Right atrium auricular region (tissue), 2 donors: Measurements from ENCODE around the gene LHFPL2. TPM values are rescaled to one million over a fixed set of nuclear protein-coding genes. Genes with fewer than 3 reads are reported as not detected.
A peak's percentile ranks its signal among the peaks of the same experiment; 100 is the strongest.

Experiments used
- DNase-seq: peaks from one replicate; pipeline ENCODE4 v3.0.0-alpha.2; 2019; ENCODE audit warnings: low spot score
- H3K27ac ChIP-seq, 2 donors: fragments of 200-600 bp; sonication (generic); 1 replicate in 1 of 2; 2 replicates in 1 of 2; pipeline ENCODE4 v1.5.1; 2016 to 2019
- H3K27me3 ChIP-seq, 2 donors: fragments of 200-600 bp; sonication (generic); one replicate each; pipeline versions ENCODE4 v1.5.1 to v1.6.0; 2017 to 2019
- H3K36me3 ChIP-seq: fragments of 200-600 bp; sonication (generic); one replicate; pipeline ENCODE4 v1.5.1; 2016
- H3K4me1 ChIP-seq, 2 donors: fragments of 200-600 bp; sonication (generic); one replicate each; pipeline versions ENCODE4 v1.5.1 to v1.6.0; 2017 to 2019
- H3K4me3 ChIP-seq, 2 donors: fragments of 200-600 bp; sonication (generic); 1 replicate in 1 of 2; 2 replicates in 1 of 2; pipeline ENCODE4 v1.5.1; 2017 to 2019; ENCODE audit warnings: mild to moderate bottlenecking in 1 of 2, moderate library complexity in 1 of 2
- H3K9me3 ChIP-seq, 2 donors: fragments of 200-600 bp; sonication (generic); one replicate each; pipeline ENCODE4 v1.5.1; 2019
- total RNA-seq, 2 donors: library from RNA; depleted of rRNA; stranded (reverse); fragments of >200 nt; gene quantifications; one replicate each; pipeline ENCODE4 v1.1.0, GENCODE V29; 2016
- TF ChIP-seq, protein P1 (sequence below), 2 donors: fragments of 200-600 bp; sonication (generic); IDR thresholded peaks; one replicate each; pipeline ENCODE4 v1.5.1; 2019; ENCODE audit warnings: antibody characterized with exemption in 2 of 2

The LHFPL2 gene
- total RNA-seq, 2 donors from 2014 or later, result 9.9 to 15.9 TPM

DNA sequence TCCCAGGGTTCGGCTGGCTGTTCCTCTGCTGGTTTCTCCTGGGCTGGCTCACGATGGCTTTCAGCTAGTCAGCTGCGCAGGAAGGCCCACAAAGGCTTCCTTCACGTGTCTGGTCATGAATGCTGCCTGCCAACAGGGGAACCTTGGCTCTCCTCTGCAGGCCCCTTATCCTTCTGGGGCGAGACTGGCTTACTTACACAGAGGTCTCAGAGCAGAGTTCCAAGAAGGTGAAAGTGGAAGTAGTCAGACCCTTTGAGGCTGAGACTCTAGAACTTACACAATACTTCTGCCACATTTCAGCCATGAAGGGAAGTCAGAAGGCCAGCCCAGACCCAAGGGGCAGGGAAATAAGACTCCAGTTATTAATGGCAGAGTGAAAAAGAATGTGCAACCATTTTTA lies 99.5 kb downstream of the LHFPL2 start:
- H3K4me1 ChIP-seq, result peaks cover 0 to 43% of the 10 kb centered on the region in 2 donors

DNA sequence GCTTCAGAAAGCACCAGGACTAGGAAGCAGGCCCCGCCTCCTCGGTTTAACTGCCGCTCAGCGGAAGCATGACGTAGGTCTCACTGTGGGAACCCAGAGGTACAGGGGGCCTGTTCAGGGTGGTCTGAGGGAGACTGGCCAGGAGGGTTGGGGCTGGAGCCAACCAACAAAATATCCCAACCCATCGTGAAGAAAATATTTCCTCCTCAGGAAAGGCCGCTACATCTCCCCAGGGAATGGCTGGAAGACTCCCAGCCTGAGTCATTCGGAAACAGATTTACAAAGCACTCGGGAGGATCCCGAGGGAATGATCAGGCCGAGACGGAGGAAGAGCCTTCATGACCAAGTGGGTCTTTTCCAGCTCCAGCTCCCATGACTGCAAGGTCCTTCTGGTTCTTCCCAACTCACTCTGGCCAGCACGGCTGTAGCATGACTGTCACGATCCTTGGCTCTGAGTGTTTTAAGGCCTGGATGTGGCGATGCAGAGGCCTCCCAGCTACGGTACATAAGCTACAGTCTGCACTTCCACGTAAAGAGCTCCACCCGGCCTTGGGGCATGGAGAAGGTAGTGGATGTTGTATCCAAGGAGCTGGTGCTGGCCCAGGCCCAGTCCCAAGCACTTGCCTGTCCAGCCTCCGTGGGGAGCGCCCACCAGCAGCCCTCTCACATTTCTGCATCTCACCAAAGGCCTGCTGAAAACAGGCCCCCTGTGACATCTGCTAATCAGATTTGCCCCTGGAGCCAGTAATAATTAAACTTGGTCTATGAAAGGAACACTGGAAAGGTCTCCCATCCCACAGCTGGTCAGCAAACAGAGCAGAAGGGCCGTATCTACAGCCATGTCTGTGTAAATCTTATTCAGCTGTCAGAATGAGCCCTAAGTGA lies 100.6 kb downstream of the LHFPL2 start:
- H3K27me3 ChIP-seq, result no peaks in the 10 kb centered on the region
- TF ChIP-seq, protein P1, sequence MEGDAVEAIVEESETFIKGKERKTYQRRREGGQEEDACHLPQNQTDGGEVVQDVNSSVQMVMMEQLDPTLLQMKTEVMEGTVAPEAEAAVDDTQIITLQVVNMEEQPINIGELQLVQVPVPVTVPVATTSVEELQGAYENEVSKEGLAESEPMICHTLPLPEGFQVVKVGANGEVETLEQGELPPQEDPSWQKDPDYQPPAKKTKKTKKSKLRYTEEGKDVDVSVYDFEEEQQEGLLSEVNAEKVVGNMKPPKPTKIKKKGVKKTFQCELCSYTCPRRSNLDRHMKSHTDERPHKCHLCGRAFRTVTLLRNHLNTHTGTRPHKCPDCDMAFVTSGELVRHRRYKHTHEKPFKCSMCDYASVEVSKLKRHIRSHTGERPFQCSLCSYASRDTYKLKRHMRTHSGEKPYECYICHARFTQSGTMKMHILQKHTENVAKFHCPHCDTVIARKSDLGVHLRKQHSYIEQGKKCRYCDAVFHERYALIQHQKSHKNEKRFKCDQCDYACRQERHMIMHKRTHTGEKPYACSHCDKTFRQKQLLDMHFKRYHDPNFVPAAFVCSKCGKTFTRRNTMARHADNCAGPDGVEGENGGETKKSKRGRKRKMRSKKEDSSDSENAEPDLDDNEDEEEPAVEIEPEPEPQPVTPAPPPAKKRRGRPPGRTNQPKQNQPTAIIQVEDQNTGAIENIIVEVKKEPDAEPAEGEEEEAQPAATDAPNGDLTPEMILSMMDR (IDR thresholded peaks at IDR 0.05), result no peak
- peak; percentile 94 for DNase-seq
- H3K9me3 ChIP-seq, result no peaks in the 10 kb centered on the region
- H3K36me3 ChIP-seq, result no peaks in the 10 kb centered on the region
- peaks cover 0 to 35% of the 10 kb centered on the region in 2 donors for H3K4me1 ChIP-seq
- H3K27ac ChIP-seq, result peak overlapping the region; percentile 71 to 87
- no peak overlapping the region for H3K4me3 ChIP-seq

More for the DNA sequence above, 99.5 kb downstream of the LHFPL2 start:
- DNase-seq, result peak; percentile 68
- H3K4me3 ChIP-seq, result no peak overlapping the region
- H3K27ac ChIP-seq, result peak overlapping the region; percentile 71 to 87
- H3K27me3 ChIP-seq, result no peaks in the 10 kb centered on the region
- H3K9me3 ChIP-seq, result no peaks in the 10 kb centered on the region
- TF ChIP-seq, protein P1 (IDR thresholded peaks at IDR 0.05), result no peak
- H3K36me3 ChIP-seq, result no peaks in the 10 kb centered on the region

DNA sequence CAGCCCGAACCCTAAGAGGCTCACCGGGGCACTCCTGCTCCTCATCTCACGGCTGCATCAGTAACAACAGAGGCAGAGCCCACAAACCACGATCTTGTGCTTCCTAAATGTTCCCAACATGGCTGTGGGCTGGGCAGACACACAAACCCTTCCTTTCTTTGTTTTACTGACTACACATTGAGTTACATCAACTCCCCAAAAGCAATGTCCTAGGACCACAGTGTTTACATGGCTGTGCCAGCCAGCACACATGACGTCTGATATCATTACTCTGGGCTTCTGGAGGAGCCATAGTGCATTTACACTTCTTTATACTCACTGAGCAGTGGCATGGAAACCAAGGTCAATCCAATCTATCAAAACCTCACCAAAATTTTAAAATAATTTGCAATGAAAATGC lies 101.4 kb downstream of the LHFPL2 start:
- H3K27me3 ChIP-seq, result no peaks in the 10 kb centered on the region
- H3K4me3 ChIP-seq, result no peak overlapping the region
- DNase-seq, result no peak
- peak overlapping the region; percentile 71 to 87 for H3K27ac ChIP-seq
- TF ChIP-seq, protein P1 (IDR thresholded peaks at IDR 0.05), result no peak
- H3K4me1 ChIP-seq, result peaks cover 0 to 35% of the 10 kb centered on the region in 2 donors
- no peaks in the 10 kb centered on the region for H3K36me3 ChIP-seq
- no peaks in the 10 kb centered on the region for H3K9me3 ChIP-seq

DNA sequence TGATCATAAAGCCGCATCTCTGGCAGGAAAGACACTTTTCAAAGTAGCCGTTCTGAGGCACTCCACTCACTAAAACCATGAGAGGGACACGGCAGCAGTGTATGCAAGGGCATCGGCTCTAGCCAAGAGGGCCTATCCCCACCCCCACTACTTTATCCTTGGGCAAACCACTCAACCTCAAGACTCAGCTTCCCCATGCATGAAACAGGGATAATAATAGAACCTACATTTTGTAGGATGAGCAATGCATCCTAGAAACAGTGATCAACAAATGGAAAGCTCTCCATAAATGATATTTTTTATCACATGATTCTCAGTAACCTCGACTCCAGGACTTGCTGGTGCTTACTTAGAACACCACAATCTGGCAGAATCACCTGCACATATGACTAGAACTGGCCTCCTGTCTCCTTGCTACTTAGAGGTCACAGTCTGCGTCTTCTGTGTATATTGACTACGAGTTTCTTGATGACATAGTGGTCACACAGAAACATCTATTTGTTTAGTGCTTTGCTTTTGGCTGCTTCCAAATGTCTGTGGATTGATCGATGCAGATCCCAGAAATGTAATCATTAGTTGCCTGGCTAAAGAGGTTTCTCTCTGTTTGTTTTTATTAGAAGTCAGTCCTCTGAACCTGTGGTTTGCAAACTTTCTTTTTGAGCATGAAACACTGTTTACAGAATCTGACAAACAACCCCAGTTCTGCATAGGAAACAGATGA lies 102.1 kb downstream of the LHFPL2 start:
- Histone ChIP-seq H3K9me3 (no peaks in the 10 kb centered on the region), H3K27ac (peak overlapping the region; percentile 71 to 87), H3K4me1 (peaks cover 0 to 37% of the 10 kb centered on the region in 2 donors), H3K27me3 (no peaks in the 10 kb centered on the region), H3K36me3 (no peaks in the 10 kb centered on the region), H3K4me3 (no peak overlapping the region)
- peak; percentile 34 for DNase-seq
- TF ChIP-seq, protein P1 (IDR thresholded peaks at IDR 0.05), result no peak

DNA sequence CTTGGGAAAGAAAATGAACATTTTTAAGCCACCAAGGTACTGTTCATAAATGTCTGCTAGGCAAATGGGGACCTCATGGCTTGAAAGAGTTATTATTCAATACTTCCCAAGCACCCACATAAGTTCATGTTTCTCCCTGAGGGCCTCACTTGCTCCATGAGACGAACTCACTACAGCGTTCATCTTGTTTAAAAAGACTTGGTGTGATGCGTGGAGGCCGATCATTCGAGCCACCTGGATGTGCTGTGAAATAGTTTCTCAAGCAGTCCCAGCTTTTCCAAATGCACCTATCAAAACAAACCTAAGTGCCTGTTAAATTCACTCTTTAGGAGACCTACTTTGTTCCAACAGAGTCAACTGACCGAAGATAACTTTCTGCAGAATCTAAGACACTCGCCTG lies 103.2 kb downstream of the LHFPL2 start:
- no peaks in the 10 kb centered on the region for H3K27me3 ChIP-seq
- no peak overlapping the region for H3K4me3 ChIP-seq
- TF ChIP-seq, protein P1 (IDR thresholded peaks at IDR 0.05), result no peak
- peak overlapping the region; percentile 26 to 71 for H3K27ac ChIP-seq
- DNase-seq, result peak; percentile 18
- no peaks in the 10 kb centered on the region for H3K36me3 ChIP-seq
- no peaks in the 10 kb centered on the region for H3K9me3 ChIP-seq
- peaks cover 0 to 47% of the 10 kb centered on the region in 2 donors for H3K4me1 ChIP-seq
